Stimulated activated CD8-positive, alpha-beta memory T cell treated with anti-CD3 and anti-CD28 coated beads, Interleukin-4, amount 100 ng/mL, for 48 hours (primary cell): Measurements from ENCODE around the gene ROPN1B.
"Not testable (repeated sequence)": the region's sequence is repeated elsewhere in the genome, so short reads cannot be mapped to it uniquely, and the experiment has no call there.

Source experiments
- DNase-seq: peaks from one replicate; pipeline ENCODE4 v3.0.0-alpha.2; 2020

ROPN1B gene

DNA sequence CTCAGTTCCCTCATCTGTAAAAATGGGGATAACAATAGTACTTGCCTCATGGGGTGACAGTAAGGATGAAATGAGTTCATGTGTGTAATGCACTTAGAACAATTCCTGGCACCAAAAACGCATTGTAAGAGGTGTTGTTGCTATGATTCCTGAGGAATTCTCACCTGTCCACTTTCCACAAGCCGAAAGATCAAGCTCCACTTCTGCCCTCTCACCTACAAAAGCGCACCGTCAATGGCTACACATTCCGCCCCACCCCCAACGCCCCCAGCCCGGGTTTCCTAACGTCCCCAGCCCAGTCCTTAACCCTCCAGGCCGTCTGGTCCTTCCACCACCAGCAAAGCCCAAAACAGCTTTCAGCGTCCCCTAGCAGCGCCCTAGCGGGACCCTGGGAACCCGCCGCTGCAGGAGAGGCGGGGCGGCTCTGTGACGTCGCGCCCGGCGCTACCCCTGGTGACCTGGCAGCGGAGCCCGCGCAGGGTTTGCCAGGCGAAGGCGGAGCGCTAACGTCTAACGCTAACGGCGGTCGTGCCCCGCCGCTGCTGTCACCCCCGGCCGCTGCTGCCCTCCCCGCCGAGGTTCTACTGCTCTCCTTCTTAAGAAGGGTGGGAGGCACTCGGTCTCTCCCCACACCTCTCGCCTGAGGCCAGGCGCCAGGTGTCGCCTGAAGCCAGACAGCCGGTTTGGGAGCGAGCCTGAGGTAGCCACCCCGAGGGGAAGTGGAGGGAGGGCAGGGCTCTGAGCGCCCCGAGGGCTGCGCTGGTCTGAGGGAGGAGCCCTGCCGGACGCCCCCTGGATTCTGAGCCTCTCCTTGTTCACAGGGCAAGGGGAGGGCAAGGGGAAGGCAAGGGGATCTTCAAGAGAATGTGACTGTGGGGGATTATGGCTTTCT, at the start of gene ROPN1B:
TSS of gene ROPN1B (plus strand) at position 478 of the 892 bp plus-strand sequence. CDS start 2,877 bp downstream, outside the sequence.
- not testable (repeated sequence) for DNase-seq

- DNase-seq = not testable (repeated sequence)
Observed at GRCh38 chr3:125920191-125920590, 48.8 kb upstream of the ROPN1B start.

DNA sequence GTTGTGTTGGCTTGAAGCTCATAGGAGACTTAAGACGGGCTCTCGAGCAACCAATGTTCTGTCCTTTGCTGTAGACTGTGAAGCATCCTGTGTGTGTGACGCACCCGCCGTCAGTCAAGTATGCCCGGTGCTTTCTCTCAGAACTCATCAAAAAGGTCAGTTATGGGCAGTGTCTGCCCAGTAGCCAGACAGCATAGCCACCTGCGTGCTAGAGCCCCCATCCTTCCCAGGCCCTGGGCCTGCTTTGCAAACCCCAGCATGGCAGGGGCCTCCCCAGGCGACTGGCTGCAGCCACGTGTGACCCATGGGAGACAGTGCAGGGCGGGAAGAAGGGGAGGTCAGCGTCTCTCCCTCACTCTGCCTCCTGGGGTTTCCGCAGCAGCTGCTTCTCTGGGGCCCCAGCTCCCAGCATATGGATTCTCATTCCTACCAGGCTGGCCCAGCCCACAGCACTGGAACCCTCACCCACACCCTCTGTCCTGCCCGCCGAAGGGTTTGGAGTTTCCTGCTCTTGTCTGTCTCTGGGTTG, 48.2 kb upstream of the ROPN1B start:
- DNase-seq = not testable (repeated sequence)

GRCh38 chr3:125921712-125922111, 47.3 kb upstream of the ROPN1B start:
- DNase-seq = peak; percentile 63

DNA sequence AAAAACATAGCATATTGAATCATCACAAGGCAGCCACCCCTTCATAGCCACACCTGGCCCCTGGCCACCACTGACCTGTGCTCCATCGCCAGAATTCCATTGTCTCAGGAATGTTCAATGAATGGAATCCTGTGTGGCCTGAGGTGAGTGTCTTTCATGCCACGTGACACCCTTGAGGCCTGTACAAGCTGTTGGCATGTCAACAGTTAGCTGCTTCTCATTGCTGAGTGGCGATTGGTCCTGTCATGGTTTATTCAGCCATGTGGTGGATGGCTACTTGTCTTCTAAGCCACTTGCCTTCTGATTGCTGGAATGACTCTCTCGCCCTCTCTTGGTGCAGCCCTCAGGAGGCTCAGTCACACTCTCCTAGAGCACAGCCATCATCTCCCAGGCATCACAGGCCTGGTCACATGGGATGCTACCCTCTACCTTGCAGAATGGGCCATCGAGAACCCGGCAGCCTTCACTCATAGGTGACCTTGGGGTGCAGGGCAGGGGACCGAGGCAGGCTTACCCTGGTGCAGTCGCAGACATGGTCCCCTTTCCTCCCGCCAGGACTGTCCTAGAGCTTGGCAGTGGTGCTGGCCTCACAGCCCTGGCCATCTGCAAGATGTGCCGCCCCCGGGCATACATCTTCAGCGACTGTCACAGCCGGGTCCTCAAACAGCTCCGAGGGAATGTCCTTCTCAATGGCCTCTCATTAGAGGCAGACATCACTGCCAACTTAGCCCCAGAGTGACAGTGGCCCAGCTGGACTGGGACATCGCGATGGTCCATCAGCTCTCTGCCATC, 45.5 kb upstream of the ROPN1B start:
- not testable (repeated sequence) for DNase-seq

GRCh38 chr3:125924276-125924675, 44.7 kb upstream of the ROPN1B start:
- not testable (repeated sequence) for DNase-seq

- not testable (repeated sequence) for DNase-seq
Observed at GRCh38 chr3:125925727-125926126, 43.3 kb upstream of the ROPN1B start.

- peak; percentile 86 for DNase-seq
Observed at GRCh38 chr3:125928771-125929545, 40.0 kb upstream of the ROPN1B start.

DNA sequence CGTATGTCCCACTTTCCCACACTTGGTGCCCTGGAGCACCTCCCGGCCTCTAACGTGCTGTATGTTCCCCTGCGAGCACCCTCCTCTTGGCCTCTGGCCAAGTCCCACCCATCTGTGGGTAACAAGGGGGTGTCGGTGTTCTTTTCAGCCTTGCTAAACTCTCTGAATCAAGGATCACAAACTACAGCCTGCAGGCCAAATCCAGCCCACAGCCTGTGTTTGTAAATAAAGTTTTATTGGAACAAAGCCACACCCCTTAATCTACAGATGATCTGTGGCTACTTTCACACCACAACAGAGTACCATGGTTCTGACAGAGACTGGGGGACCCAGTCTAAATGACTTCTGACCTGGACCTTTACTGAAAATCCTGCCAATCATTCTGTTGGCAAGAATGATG, 39.2 kb upstream of the ROPN1B start:
- not testable (repeated sequence) for DNase-seq

DNA sequence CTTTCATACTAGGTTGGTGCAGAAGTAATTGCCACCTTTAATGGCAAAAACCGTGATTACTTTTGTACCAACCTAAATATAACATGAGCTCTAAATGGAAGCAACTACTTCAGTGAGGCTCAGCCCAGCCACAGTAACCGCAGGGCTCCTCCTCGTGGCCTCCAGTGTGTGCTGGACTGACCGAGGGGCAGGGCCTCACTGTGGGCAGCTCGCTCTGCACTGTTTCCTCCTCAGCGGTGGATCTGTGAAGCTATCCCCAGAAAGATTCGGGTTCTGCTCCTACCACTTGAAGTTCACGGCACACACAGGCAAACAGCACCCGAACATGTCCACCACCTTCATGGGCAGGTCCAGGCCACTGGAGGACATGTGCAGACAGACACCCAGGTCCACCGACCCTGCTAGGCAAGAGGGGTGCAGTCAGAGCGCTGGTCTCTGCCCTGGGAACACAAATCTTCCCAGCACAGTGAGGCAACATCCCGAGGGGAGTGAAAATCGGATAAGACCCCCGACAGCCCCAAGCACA, 37.6 kb upstream of the ROPN1B start:
- DNase-seq = not testable (repeated sequence)

DNA sequence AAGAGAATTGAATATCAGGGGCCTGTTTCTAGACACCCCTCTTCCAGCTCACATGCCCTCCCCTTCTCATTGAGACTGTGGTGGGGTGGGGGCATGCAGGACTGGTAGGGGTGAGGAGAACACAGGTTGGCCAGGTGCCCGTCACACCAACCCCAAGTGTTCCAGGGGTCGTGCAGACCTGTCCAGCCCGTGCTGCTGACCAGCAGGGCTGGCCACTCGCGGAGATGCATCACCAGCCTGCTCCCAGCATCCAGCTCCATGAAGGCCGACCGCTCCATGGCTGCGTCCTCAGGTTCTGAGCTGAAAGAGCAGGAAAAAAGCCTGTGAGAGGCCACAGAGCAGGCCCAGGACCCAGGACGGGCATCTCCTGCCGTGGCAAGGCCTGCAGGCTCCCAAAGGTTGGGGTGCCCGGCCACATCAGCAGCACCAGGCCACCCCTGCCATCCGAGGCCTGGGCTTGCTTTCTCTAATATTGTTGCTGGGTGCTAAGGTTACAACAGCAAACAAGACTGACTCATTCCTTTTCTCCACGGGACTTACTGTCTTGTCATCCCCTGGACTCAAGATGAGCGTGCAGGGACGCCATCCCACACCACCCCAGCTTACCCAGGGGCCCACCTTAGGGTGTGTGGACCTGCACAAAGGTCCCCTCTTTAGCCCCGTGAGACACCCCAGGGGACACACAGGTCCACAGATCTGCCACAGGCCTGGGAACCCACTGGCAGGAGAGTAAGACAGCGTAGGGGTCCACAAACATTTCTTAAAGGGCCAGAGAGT, 35.4 kb upstream of the ROPN1B start:
- DNase-seq = not testable (repeated sequence)

DNA sequence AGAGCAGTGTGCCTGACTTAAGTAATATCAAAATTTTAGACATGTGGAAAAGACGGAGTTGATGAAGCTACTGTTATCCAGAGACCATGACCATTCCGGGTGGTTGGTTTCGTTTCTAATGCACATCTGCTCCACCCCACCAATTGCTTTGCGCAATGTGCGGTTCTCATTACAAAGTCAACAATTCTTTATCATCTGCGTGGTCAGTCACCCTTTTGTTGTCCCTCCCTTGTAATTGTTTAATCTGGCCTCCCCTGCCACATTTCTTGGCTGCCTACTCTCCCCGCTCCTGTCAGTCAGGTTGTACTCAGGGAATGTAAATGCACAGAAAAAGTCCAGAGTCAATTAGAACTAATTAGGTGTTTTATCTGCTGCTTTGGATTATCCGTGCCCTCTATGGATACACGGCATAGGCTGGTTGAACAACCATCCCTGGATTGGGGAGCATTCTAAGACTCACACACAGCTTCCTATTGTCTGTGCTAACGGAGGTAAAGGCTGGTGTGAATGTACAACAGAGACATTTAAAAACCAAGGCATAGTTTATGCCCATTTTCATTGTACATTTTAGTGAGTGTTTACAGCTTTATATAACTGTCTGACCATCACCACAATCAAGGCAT, 33.6 kb upstream of the ROPN1B start:
- DNase-seq = not testable (repeated sequence)

DNA sequence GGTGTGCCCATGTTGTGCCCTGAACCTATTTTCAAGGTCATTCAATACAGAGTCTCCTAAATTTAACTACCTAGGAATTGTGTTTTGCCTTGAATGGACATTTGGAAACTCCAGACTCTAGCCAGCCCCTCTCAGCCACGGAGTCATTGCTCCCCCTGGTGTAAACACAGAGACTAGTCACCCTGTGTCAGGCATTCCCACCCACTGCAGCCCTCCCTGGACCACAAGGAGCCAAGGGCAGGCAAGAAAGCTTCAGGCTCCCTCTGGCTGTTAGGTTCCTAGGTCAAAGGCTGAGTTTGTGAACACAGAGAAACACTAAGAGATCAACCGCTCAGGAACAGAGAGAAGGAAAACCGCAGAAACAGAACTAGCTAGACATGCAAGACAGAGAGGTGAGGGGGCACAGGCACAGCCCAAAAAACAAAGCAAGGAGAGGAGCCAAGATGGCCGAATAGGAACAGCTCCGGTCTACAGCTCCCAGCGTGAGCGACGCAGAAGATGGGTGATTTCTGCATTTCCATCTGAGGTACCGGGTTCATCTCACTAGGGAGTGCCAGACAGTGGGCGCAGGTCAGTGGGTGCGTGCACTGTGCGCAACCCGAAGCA, 32.7 kb upstream of the ROPN1B start:
- DNase-seq = not testable (repeated sequence)

DNA sequence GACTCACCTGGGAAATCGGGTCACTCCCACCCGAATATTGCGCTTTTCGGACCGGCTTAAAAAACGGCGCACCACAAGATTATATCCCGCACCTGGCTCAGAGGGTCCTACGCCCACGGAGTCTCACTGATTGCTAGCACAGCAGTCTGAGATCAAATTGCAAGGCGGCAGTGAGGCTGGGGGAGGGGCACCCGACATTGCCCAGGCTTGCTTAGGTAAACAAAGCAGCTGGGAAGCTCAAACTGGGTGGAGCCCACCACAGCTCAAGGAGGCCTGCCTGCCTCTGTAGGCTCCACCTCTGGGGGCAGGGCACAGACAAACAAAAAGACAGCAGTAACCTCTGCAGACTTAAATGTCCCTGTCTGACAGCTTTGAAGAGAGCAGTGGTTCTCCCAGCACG, 32.1 kb upstream of the ROPN1B start:
- DNase-seq = not testable (repeated sequence)

- DNase-seq = not testable (repeated sequence)
Observed at GRCh38 chr3:125947806-125948205, 21.2 kb upstream of the ROPN1B start.

GRCh38 chr3:125948901-125949300, 20.1 kb upstream of the ROPN1B start:
- not testable (repeated sequence) for DNase-seq

DNA sequence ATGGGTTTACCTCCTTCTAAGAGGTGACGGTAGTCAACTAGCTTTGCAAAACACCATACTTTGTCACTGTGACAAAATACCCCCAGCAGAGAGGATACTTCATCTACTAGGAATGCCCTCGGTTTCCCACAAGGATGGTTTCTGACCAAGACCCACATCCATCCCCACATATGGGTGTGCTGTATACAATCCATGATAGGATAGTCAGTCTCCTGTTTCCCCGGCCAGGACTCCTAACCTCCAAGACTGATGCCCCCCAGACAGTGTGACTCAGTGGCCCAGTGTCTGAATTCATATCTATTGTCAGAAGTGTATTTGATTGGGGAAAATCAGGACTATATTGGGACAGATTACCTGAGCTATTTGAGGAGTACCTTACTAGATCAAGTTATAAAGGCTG, 17.8 kb upstream of the ROPN1B start:
- DNase-seq = not testable (repeated sequence)

- not testable (repeated sequence) for DNase-seq
Observed at GRCh38 chr3:125957020-125957419, 12.0 kb upstream of the ROPN1B start.

- DNase-seq = no peak
Observed at GRCh38 chr3:125957674-125958510, 11.1 kb upstream of the ROPN1B start.
